GM19463 (cell line): ENCODE results near the gene PEX11G.
A peak's percentile ranks its signal among the peaks of the same experiment; 100 is the strongest.

Experiments
- ATAC-seq: cut with Tn5 transposase; IDR thresholded peaks from one replicate; pipeline ENCODE4 v1.9.1; 2021; ENCODE audit warnings: mild to moderate bottlenecking, moderate library complexity; ENCODE audit not compliant: unreplicated experiment

Gene PEX11G

GRCh38 chr19:7488736-7489353 lies at the start of gene PEX11G:
Gene PEX11G (minus strand): TSS chr19:7489035. CDS start chr19:7489010, 25 bp downstream.
- ATAC-seq, result peak; percentile 58

GRCh38 chr19:7535998-7536695 lies 47.3 kb upstream of the PEX11G start:
- ATAC-seq, result no peak

- peak; percentile 75 for ATAC-seq
Measured at GRCh38 chr19:7535047-7535997, 46.5 kb upstream of the PEX11G start, which contains the start of gene PNPLA6. Gene PNPLA6 (plus strand): TSS chr19:7535717. CDS start chr19:7535789, 72 bp downstream.

DNA sequence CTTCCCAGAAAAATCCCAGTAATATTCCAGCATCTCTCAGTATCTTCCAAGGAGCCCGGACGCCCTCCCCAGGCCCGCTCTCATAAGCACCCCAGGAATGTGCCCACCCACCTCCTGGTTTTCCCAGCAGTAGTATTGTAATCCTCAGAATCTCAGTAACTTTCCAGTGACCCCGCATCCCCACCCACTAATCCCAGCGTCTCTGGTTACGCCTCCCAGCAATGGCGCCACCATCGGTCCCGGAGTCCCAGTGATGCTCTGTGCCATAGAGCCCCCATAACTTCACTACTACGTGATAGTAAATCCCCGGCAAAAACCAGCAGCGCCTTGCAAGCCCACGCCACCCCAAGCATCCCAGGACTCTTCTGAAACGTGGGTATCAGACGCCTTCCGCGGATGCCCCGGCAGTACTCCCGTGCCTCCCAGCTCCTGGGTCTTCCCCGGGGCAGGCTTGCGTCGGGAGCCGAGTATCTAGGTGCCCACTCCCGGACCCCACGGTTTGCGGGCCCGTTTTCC lies 45.8 kb upstream of the PEX11G start:
- ATAC-seq, result peak; percentile 4

DNA sequence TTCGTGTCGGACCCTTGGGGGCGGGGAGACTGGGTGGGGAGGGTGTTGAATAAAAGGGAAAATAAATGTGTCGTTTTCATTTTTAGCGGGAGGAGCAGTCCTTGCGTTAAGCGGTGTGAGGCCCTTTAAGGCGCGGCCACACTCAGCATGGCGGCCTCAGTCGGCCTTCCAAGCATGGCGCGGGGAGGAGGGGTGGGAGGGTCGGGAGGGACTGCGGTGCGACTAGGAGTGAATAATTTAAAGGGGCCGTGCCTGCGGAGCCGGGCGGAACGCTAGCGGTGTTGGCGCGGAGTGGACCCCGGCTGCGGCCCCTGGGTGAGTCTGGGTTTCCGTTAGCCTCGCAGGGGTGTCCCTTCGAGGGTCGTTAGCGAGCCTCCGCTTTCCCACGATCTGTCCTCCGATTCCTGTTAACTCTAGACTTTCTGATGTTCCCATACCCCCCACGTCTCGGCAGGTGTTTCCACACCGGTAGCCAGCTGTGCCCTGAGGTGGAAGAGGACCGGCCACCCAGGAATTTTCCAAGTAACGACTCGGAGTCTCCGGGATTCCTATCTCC lies 45.2 kb upstream of the PEX11G start:
- ATAC-seq, result peak; percentile 35

- ATAC-seq, result no peak
Measured at GRCh38 chr19:7533281-7533885, 44.5 kb upstream of the PEX11G start.

DNA sequence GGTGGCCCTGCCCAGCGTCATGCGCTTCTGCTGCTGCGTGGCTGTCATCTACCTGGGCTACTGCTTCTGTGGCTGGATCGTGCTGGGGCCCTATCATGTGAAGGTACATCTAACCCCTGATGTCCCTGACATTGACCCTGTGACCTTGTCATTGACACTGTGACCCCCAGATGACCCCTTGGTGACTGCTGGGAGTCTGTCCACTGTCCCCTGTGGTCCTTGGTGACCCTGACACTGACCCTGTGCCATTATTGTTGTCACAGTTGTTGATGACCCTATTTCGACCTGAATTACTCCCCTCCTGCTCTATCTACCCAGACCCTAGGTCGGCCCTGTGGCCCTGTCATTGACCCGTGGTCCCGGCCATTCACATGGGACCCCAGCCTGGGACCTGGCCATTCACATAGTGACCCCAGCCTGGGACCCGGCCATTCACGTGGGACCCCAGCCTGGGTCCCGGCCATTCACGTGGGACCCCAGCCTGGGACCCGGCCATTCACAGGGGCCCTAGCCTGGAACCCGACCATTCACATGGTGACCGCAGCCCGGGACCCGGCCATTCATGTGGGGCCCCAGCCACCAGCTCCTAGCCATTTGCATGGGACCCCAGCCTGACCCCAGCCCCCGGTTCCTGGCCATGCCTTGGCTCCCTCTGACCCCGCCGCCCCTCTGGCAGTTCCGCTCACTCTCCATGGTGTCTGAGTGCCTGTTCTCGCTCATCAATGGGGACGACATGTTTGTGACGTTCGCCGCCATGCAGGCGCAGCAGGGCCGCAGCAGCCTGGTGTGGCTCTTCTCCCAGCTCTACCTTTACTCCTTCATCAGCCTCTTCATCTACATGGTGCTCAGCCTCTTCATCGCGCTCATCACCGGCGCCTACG lies 41.0 kb upstream of the PEX11G start:
- ATAC-seq, result no peak

DNA sequence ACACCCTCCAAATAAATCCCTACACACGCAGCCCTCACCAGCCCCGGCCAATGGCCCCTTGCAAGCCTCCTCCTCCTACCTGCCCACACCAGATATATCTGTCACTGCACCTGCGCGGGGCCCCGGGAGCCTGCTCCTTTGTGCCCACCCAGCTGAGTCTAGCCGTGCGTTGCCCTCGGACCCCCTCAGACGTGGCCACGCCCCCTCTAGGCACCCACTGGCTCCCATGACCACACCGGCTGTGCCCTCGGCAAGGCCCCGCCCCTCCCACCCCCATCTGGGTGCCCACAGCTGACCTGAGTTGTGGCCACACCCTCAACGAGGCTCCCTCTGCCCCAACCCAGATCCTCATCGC lies 40.4 kb upstream of the PEX11G start:
- ATAC-seq, result no peak

- no peak for ATAC-seq
Measured at GRCh38 chr19:7528522-7529245, 39.8 kb upstream of the PEX11G start.

DNA sequence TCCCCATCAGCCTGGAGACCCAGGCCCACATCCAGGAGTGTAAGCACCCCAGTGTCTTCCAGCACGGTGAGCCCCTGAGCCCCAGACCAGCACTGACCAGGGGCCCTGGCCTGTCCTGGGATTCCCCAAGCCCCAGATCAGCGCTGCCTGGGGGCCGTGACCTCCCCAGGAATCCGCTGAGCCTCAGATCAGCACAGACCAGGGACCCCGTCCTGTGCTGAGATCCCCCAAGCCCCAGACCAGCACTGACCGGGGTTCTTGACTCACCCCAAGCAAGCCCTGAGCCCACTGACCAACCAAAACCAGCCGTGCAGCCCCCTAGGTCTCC lies 39.3 kb upstream of the PEX11G start:
- ATAC-seq, result no peak

DNA sequence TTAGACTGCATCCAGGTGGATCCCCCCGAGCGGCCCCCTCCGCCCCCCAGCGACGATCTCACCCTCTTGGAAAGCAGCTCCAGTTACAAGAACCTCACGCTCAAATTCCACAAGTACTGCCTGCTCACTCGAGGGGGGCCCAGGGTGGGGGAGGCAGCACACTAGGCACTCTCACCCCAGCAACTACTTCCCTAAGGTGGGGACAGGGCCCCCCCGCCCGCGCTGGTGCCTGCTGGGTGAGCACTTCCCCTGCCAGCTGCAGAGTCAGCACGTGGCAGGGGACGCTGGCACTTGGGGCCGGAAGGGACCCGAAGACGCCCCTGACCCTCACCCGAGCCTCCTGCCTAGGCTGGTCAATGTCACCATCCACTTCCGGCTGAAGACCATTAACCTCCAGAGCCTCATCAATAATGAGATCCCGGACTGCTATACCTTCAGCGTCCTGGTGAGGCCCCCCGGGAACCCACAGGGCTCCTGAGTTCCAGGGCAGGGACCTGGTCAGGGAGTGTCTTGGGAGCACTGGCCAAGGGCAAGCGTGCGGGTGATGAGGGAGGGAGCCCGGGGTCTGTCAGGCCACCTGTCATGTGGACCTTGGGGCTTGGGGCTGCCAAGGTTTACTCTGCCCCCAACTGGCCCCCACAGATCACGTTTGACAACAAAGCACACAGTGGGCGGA lies 38.8 kb upstream of the PEX11G start:
- ATAC-seq, result no peak

GRCh38 chr19:7526059-7526929 lies 37.5 kb upstream of the PEX11G start:
- ATAC-seq, result no peak

DNA sequence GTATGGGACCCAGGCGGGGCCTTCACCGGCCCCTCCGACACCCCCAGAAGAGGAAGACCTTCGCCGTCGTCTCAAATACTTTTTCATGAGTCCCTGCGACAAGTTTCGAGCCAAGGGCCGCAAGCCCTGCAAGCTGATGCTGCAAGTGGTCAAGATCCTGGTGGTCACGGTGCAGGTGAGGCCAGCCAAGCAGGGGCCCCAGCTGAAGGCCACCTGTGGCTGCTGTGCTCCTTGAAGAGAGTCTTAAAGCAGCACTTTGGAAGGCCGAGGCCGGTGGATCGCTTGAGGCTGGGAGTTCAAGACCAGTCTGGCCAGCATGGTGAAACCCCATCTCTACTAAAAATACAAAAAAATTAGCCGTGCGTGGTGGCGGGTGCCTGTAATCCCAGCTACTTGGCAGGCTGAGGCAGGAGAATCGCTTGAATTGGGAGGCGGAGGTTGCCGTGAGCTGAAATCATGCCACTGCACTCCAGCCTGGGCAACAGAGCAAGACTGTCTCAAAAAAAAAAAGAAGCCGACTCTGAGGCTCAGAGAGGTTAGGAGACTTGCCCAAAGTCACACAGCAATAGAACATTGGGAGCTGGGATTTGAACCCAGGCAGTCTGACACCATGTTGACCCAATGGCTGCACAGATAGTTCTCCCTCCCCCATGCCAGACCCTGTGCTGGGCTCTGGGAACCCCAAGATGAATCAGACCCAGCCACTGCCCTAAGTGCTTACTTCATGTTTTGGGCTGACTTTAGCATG lies 36.3 kb upstream of the PEX11G start:
- no peak for ATAC-seq

DNA sequence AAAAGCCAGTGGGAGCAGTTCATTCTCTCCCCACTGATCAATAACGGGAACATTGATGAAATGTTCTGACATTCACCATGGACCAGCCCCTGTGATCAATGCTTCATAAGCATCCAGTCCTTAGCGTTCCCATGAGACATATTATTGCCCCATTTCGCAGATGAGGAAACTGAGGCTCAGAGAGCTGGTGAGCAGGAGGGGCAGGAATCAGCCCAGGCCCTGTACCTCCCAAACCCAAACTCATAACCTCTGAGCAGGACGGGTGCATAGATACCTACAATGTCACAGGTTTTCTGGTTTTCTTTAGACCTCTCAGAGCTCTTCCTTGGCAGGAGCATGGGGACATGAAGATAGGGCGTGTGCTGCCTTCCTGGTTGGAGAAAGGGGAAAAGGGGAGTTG lies 35.7 kb upstream of the PEX11G start:
- ATAC-seq, result no peak

DNA sequence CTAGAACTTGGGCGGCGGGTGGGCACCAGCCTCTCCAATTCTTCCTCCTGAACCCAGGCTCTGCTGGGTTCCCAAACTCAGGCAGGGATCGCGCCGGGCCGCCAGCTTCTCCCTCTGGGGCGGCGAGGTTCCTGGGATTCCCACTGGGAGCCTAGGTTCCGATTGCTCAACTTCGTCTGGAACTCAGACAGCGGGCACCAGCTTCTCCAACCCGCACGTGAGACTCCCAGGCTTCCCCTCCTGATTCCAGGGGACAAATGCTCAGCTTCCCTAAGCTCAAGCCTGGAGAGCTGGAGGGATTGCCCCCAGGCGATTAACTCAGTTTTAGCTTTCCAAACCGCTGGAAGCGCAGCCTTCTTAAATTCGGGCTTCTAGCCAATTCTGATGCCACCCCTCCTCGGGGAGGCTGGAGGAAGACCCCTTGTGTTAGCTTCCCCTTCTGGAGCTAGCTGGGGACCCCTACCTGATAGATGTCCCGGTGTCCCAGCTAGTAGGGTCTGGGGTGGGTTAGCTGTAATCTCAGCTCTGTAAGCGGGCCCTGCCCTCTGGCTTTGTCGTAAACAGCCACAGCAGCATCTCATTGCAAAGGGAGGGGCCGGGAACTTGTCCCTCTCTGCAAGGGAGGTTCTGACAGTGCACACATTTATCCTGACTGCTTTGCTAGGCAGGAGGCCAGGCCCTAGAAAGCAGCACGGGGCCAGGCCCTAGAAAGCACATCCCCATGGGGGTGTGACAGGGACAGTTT lies 34.3 kb upstream of the PEX11G start:
- ATAC-seq, result no peak
